Natural killer cell treated with Interleukin-12 subunit alpha and Interleukin-12 subunit beta and Interleukin-15 and Interleukin-18, amount 100 ng/mL, for 72 hours (primary cell): ENCODE data around the gene PPM1F. TPM values are rescaled to one million over a fixed set of nuclear protein-coding genes. Genes with fewer than 3 reads are reported as not detected.

Experiments used
- ATAC-seq, 2 donors: fragments of 150-1000 bp; cut with Tn5 transposase in 1 of 2; sonication (Bioruptor Pico), chemical (Tn5 transposase) in 1 of 2; 2 replicates each; pipeline ENCODE4 v1.10.0; 2021
- DNase-seq: peaks from one replicate; pipeline ENCODE4 v3.0.0; 2022; ENCODE audit warnings: low spot score
- H3K27ac Mint-ChIP-seq, 2 donors: 1 replicate in 1 of 2; 2 replicates in 1 of 2; pipeline ENCODE4 v1.8.0; 2022; ENCODE audit warnings: mixed read lengths in 2 of 2, mild to moderate bottlenecking in 1 of 2, moderate library complexity in 1 of 2
- H3K27me3 Mint-ChIP-seq, 2 donors: 1 replicate in 1 of 2; 2 replicates in 1 of 2; pipeline ENCODE4 v1.8.0; 2022; ENCODE audit warnings: mixed read lengths in 2 of 2
- H3K36me3 Mint-ChIP-seq: one replicate; pipeline ENCODE4 v1.8.0; 2022; ENCODE audit warnings: mixed read lengths
- H3K4me1 Mint-ChIP-seq, 2 donors: 1 replicate in 1 of 2; 2 replicates in 1 of 2; pipeline ENCODE4 v1.8.0; 2022; ENCODE audit warnings: low read depth in 2 of 2, mixed read lengths in 2 of 2, mild to moderate bottlenecking in 1 of 2
- H3K4me3 Mint-ChIP-seq: one replicate; pipeline ENCODE4 v1.8.0; 2022; ENCODE audit warnings: mixed read lengths
- H3K9me3 Mint-ChIP-seq: 2 replicates; pipeline ENCODE4 v1.8.0; 2022; ENCODE audit warnings: mixed read lengths
- total RNA-seq, 2 donors: library from RNA; stranded (reverse); gene quantifications; one replicate each; pipeline ENCODE4 v1.2.3, GENCODE V29; 2022

Gene PPM1F, protein sequence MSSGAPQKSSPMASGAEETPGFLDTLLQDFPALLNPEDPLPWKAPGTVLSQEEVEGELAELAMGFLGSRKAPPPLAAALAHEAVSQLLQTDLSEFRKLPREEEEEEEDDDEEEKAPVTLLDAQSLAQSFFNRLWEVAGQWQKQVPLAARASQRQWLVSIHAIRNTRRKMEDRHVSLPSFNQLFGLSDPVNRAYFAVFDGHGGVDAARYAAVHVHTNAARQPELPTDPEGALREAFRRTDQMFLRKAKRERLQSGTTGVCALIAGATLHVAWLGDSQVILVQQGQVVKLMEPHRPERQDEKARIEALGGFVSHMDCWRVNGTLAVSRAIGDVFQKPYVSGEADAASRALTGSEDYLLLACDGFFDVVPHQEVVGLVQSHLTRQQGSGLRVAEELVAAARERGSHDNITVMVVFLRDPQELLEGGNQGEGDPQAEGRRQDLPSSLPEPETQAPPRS
- 10 to 100 TPM; 28.8 to 36.0 TPM for total RNA-seq

DNA sequence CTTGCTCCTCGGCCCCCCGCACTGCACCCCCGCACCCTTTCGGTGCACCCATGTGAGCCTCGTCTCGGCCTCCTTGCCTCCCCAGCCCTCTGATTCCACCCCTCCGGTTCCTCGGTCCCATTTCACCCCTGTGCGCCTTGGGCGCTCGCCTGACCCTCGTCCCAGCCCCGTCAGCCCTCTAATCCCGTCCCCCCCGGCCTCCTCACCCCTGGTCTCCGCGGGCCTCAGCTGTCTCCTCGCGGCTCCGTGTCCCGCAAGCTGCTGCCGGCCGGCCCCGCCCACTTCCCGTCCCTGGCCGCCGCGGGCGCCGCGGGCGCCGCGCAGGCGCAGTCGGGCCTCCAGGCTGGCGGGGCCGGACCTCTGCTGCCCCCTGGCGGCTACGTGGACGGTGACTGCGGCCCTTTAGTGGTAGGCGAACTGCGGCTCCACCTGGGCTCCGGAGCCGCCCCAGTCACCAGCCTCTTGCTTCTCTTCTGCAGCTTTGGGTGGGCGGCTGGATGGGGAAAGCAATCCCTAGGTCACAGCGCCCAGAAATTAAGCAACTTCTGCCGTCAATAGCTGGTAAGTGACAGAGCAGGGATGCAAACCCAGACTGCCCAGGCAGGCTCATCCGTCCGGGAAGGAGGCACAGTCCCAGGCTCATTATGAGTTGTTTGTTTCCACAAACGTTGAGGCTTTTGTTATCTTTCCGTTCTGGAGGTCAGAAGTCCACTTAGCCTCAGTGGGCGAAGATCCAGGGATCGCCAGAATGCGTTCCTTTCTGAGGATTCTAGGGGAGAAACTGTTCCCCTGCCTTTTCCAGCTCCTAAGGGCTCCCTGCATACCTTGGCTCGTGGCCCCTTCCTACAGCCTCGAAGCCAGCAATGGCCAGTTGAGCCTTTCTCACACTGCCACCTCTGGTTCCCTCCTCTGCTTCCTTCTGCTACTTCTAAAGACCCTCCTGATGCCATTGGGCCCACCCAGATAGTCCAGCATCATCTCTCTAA, at the start of gene PPM1F:
Gene PPM1F (minus strand): TSS at position 263 of the 986 bp plus-strand sequence. CDS start 6,800 bp downstream, outside the sequence.
- ATAC-seq (peak; percentile 89 to 91), DNase-seq (peak; percentile 91)
- Mint-ChIP-seq H3K27ac (peak within 1 kb of the TSS in 1 of 2 donors; percentile 48), H3K4me3 (peak within 1 kb of the TSS; percentile 79), H3K9me3 (no peaks in the 10 kb centered on the region), H3K27me3 (no peaks in the 10 kb centered on the region), H3K36me3 (no peaks in the 10 kb centered on the region), H3K4me1 (peaks cover 11 to 12% of the 10 kb centered on the region in 2 donors)

DNA sequence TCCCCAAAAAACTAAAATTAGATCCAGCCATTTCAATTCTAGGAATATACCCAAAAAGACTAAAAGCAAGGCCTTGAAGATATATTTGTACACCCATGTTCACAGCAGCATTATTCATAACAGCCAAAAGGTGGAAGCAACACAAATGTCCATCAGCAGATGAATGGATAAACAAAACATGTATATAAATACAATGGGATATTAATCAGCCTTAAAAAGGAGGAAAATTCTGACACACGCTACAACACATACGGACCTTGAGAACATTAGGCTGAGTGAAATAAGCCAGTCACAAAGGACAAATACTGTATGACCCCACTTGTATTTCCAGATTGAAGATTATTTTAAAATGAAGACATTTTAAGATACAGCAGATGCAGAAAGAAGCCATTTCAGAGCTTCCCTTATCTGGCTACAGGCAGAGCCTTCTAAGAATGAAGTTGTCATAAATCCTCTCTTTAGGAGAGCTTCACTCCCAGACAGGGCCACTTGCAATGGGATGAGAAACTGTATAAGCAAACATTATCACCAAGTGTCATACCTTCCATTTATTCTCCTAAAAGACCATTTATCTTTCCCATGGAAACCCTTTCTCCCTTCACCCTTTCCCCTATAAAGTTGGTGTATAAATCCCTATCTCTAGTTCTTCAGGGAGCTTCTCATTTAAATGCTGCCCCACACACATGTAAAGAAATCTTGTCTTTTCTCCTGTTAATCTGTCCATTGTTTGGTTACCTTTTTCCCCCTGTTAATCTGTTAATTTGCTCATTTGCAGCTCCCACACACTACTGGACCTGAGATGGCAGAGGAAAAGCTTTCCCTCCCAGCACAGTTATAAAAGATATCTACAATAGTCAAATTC, 49.2 kb upstream of the PPM1F start:
- ATAC-seq (no peak), DNase-seq (no peak)
- Mint-ChIP-seq H3K9me3 (no peaks in the 10 kb centered on the region), H3K27me3 (peaks cover 12 to 15% of the 10 kb centered on the region in 2 donors), H3K4me1 (no peaks in the 10 kb centered on the region), H3K4me3 (no peak overlapping the region), H3K36me3 (no peaks in the 10 kb centered on the region), H3K27ac (no peak overlapping the region)

- no peaks in the 10 kb centered on the region for H3K4me1 Mint-ChIP-seq
- no peak overlapping the region for H3K27ac Mint-ChIP-seq
- H3K9me3 Mint-ChIP-seq, result no peaks in the 10 kb centered on the region
- no peak overlapping the region for H3K4me3 Mint-ChIP-seq
- peaks cover 11 to 12% of the 10 kb centered on the region in 2 donors for H3K27me3 Mint-ChIP-seq
- no peaks in the 10 kb centered on the region for H3K36me3 Mint-ChIP-seq
- DNase-seq (no peak), ATAC-seq (no peak)
These were observed 46.1 kb upstream of the PPM1F start for GRCh38 chr22:21998595-21999247.

DNA sequence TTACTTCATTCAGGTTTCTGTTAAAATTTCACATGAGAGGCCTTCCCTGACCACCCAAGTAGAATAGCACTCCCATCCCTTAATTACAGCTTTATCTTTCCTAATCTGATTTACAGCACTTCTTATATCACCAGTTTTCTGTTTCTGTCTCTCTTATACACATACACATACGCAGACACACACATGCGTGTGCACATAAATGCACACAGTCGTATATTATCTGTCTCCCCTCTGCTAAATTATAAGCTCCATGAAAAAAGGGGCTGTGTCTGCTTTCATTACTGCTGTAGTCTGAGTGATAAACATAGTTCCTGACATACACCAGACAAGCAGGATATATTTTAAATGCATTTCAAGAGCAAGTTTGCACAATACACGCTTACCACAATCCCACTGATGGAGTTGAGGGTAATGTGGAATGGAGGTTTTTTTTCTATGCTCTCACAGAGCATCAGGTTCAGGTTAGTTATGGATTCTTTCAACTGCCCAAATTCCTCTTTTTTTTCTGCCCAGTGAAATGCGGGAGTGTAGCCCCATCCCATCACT, 43.6 kb upstream of the PPM1F start:
- Mint-ChIP-seq H3K27ac (no peak overlapping the region), H3K36me3 (no peaks in the 10 kb centered on the region), H3K4me3 (no peak overlapping the region), H3K27me3 (peaks cover 8 to 9% of the 10 kb centered on the region in 2 donors), H3K9me3 (no peaks in the 10 kb centered on the region), H3K4me1 (no peaks in the 10 kb centered on the region)
- no peak for DNase-seq
- no peak for ATAC-seq

GRCh38 chr22:21995660-21996059, 43.0 kb upstream of the PPM1F start:
- ATAC-seq, result peak in 1 of 2 donors; percentile 33
- no peak overlapping the region for H3K4me3 Mint-ChIP-seq
- no peak for DNase-seq
- H3K36me3 Mint-ChIP-seq, result no peaks in the 10 kb centered on the region
- H3K4me1 Mint-ChIP-seq, result no peaks in the 10 kb centered on the region
- peaks cover 3 to 6% of the 10 kb centered on the region in 2 donors for H3K27me3 Mint-ChIP-seq
- no peak overlapping the region for H3K27ac Mint-ChIP-seq
- H3K9me3 Mint-ChIP-seq, result no peaks in the 10 kb centered on the region

DNA sequence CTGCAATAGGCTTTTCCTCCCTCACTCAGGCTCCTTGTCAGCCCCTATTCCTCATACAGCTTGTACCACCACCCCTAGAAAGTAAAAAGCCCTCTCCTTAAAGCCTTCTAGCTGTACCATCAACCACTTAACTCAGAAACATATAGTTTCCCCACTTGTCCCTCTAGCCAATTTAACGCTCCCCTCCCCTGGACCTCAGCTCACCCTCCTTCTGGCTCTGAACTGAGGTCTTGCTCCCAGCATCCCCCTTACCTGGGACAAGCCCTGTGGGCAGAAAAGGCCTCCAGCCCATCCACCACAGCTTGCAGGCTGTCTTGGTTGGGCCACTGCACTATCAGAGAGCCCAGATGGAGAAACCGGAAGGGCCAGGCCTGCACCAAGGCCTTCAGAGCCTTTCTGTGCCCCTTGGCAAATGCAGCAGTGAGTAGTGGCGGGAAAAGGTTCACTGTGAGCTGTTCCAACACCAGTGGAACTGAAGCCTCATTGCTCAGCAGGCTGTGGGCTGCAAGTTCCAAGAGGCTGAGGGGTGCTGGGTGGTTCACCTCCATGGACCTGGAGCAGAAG, 42.3 kb upstream of the PPM1F start:
- Mint-ChIP-seq H3K9me3 (no peaks in the 10 kb centered on the region), H3K4me3 (no peak overlapping the region), H3K36me3 (no peaks in the 10 kb centered on the region), H3K4me1 (no peaks in the 10 kb centered on the region), H3K27ac (no peak overlapping the region), H3K27me3 (peaks cover 0 to 6% of the 10 kb centered on the region in 2 donors)
- DNase-seq (no peak), ATAC-seq (no peak)

DNA sequence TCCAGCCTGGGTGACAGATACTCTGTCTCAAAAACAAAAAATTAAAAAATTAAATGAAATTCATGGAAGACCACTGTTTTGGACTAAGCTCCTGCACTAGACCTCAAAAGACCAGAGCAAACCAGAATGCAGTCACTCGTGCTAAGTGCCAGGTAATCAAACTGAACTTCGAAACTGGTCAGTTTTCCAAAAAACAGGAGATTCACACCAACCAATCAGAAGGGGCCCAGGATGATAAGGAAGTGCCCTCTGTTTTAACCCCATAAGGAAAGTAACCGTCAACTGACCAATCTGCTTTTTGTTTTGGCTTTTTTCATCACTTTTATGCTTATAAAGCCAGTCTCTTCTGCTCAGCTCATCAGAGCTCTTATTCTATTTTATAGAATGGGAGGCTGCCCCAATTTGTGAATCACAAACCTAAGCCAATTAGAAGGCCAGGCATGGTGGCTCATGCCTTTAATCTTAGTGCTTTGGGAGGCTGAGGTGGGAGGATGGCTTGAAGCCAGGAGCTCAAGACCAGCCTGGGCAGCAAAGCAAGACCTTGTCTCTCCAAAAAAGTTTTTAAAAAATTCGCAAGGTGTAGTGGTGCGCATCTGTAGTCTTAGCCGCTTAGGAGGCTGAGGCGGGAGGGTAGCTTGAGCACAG, 40.1 kb upstream of the PPM1F start:
- H3K27me3 Mint-ChIP-seq, result peaks cover 0 to 7% of the 10 kb centered on the region in 2 donors
- H3K4me3 Mint-ChIP-seq, result no peak overlapping the region
- no peak for DNase-seq
- H3K9me3 Mint-ChIP-seq, result no peaks in the 10 kb centered on the region
- H3K36me3 Mint-ChIP-seq, result no peaks in the 10 kb centered on the region
- no peak overlapping the region for H3K27ac Mint-ChIP-seq
- no peaks in the 10 kb centered on the region for H3K4me1 Mint-ChIP-seq
- ATAC-seq, result no peak

- ATAC-seq (no peak), DNase-seq (no peak)
- Mint-ChIP-seq H3K27ac (no peak overlapping the region), H3K36me3 (no peaks in the 10 kb centered on the region), H3K27me3 (peaks cover 0 to 7% of the 10 kb centered on the region in 2 donors), H3K9me3 (no peaks in the 10 kb centered on the region), H3K4me3 (no peak overlapping the region), H3K4me1 (no peaks in the 10 kb centered on the region)
These were observed 39.1 kb upstream of the PPM1F start for GRCh38 chr22:21991774-21992173.

- Mint-ChIP-seq H3K9me3 (no peaks in the 10 kb centered on the region), H3K27ac (no peak overlapping the region), H3K4me1 (no peaks in the 10 kb centered on the region), H3K27me3 (peaks cover 0 to 7% of the 10 kb centered on the region in 2 donors), H3K36me3 (no peaks in the 10 kb centered on the region), H3K4me3 (no peak overlapping the region)
- ATAC-seq (no peak), DNase-seq (no peak)
These were observed 38.6 kb upstream of the PPM1F start for GRCh38 chr22:21991304-21991596.

DNA sequence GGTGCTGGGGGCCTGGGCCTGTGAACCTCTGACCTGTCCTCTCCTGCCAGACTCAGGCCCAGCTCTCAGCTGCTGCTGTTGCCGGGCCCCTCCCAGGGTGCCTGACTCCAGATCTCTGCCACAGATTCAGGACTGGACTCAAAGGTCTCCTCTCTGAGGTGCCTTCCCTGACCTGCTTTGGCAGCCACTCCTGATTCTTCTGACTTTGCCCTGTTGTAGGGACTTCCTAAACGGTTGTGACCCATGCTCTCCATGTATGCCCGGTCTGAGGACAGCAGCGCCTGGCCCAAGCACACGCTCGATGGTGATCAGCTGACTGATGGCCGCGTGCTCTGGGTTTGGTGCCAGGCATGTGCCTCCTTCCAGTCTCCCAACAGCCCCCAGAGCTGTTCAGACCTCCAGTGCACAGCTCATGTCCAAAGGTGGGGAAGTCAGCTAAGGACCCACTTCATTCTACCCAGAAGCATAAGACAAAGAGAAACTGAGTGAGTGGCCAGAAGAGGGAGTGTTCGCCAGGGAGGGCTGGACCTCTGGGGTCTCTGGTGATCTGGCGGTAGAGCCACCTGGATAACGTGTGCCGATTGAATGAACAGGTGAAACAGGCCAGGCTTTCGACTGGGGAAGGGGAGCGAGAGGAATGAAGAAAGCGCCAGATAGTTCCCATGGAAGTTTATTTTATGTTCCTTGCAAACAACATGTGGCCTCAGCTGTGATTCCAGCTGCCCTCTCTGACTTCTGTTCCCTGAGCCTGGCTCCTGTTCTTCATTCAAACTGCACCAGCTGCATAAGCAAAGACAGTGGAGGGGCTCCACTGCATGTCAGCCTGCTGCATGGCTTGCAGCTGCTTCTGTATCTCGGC, 38.0 kb upstream of the PPM1F start:
- no peaks in the 10 kb centered on the region for H3K9me3 Mint-ChIP-seq
- DNase-seq (no peak), ATAC-seq (peak; percentile 8 to 37)
- H3K4me3 Mint-ChIP-seq, result no peak overlapping the region
- H3K27me3 Mint-ChIP-seq, result peaks cover 0 to 7% of the 10 kb centered on the region in 2 donors
- no peak overlapping the region for H3K27ac Mint-ChIP-seq
- no peaks in the 10 kb centered on the region for H3K36me3 Mint-ChIP-seq
- H3K4me1 Mint-ChIP-seq, result no peaks in the 10 kb centered on the region

DNA sequence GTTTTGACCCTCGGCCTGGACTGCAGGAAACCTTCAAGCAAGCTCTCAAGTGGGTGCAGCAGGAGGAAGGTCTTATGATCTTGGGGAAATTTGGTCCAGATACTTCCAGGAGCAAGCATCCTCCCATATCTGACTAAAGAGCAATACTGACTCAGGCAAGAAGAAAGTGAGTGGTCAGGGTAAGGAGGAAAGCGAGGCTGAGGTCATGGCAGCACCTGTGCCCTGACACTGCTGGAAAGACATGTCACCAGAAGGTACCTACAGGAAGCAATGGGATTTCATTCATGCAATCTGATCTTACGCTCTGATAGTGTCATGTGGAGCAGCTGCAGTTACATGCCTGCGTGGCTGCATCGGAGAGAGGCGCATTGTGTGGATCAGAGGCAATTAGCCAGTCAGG, 36.4 kb upstream of the PPM1F start:
- Mint-ChIP-seq H3K4me3 (no peak overlapping the region), H3K27me3 (peaks cover 0 to 7% of the 10 kb centered on the region in 2 donors), H3K9me3 (no peaks in the 10 kb centered on the region), H3K36me3 (no peaks in the 10 kb centered on the region), H3K4me1 (no peaks in the 10 kb centered on the region), H3K27ac (no peak overlapping the region)
- DNase-seq (no peak), ATAC-seq (no peak)
